Body of pancreas (tissue), 4 donors: ENCODE data around the gene CHRNB4. TPM values are rescaled to one million over a fixed set of nuclear protein-coding genes. Genes with fewer than 3 reads are reported as not detected.

Experiments
- ATAC-seq: fragments of 150-250 bp; one replicate; pipeline ENCODE4 v1.9.1; 2016
- DNase-seq, 4 donors: peaks; one replicate each; pipeline ENCODE4 v3.0.0-alpha.2; 2019
- H3K27ac ChIP-seq, 4 donors: fragments of 200-600 bp; sonication (generic); 1 replicate in 3 of 4; 2 replicates in 1 of 4; pipeline versions ENCODE4 v1.5.1 to v1.6.1; 2016 to 2019; ENCODE audit warnings: mild to moderate bottlenecking in 1 of 4, mixed read lengths in 1 of 4, moderate library complexity in 1 of 4
- H3K27me3 ChIP-seq, 2 donors: fragments of 200-600 bp; sonication (generic); one replicate each; pipeline ENCODE4 v1.6.0; 2016; ENCODE audit warnings: mild to moderate bottlenecking in 1 of 2
- H3K36me3 ChIP-seq, 2 donors: fragments of 200-600 bp; sonication (generic); replicated peaks in 1 of 2; 2 replicates each; pipeline ENCODE4 v1.5.1; 2016; ENCODE audit warnings: low read depth in 2 of 2; ENCODE audit not compliant: insufficient read depth in 1 of 2
- H3K4me1 ChIP-seq: fragments of 200-600 bp; sonication (generic); one replicate; pipeline ENCODE4 v1.6.0; 2016
- H3K4me3 ChIP-seq, 2 donors: fragments of 200-600 bp; sonication (generic); 1 replicate in 1 of 2; 2 replicates in 1 of 2; pipeline ENCODE4 v1.5.1; 2016 to 2019
- H3K9me3 ChIP-seq, 3 donors: fragments of 200-600 bp; sonication (generic); 1 replicate in 2 of 3; 2 replicates in 1 of 3; pipeline ENCODE4 v1.5.1; 2016
- CTCF ChIP-seq, 7 experiments: fragments of 450-650 bp in 4 of 7; fragments of 200-600 bp in 3 of 7; sonication (generic) in 3 of 7; IDR thresholded peaks; one replicate each; pipeline ENCODE4 v1.5.1; 2016 to 2019; ENCODE audit warnings: antibody characterized with exemption in 7 of 7
- POLR2A ChIP-seq, 3 donors: fragments of 450-650 bp; IDR thresholded peaks; one replicate each; pipeline ENCODE4 v1.6.1; 2016; ENCODE audit warnings: antibody characterized with exemption in 3 of 3, mild to moderate bottlenecking in 2 of 3
- WGBS, 2 donors: methylation state at CpG; one replicate each; pipeline ENCODE4 v1.1.5; 2017; 5-methylcytosine and 5-hydroxymethylcytosine counted together
- intact Hi-C: fragments of 100-400 bp; cut with DNase I; formaldehyde crosslinking; loops from one replicate; pipeline ENCODE4 v1.15.1; 2023
- total RNA-seq, 2 donors: library from RNA; depleted of rRNA; stranded (reverse); fragments of >200 nt; gene quantifications; one replicate each; pipeline ENCODE4 v1.1.0, GENCODE V29; 2016

Gene CHRNB4
- total RNA-seq, 2 donors from 2014 or later = not detected

GRCh38 chr15:78636378-78636859 lies 4.6 kb downstream of the CHRNB4 start:
- no peak for ATAC-seq
- H3K4me1 ChIP-seq = peaks cover 12% of the 10 kb centered on the region
- intact Hi-C loops = no loop called here
- no peaks in the 10 kb centered on the region for H3K27me3 ChIP-seq
- WGBS, 2 donors = 75 to 80% methylated on average over 2 of the region's 2 CpGs
- H3K9me3 ChIP-seq = peaks cover 0 to 4% (median 0%) of the 10 kb centered on the region in 3 donors
- H3K27ac ChIP-seq = no peak overlapping the region
- no peak overlapping the region for H3K4me3 ChIP-seq
- TF ChIP-seq POLR2A (IDR thresholded peaks at IDR 0.05) = no peak
- no peak for TF ChIP-seq CTCF (IDR thresholded peaks at IDR 0.05)
- DNase-seq = no peak
- H3K36me3 ChIP-seq = no peaks in the 10 kb centered on the region

GRCh38 chr15:78635346-78635745 lies 5.7 kb downstream of the CHRNB4 start:
- Histone ChIP-seq H3K27me3 (no peaks in the 10 kb centered on the region), H3K27ac (no peak overlapping the region), H3K4me1 (peaks cover 2% of the 10 kb centered on the region), H3K4me3 (no peak overlapping the region), H3K9me3 (peaks cover 0 to 4% (median 0%) of the 10 kb centered on the region in 3 donors), H3K36me3 (no peaks in the 10 kb centered on the region)
- no peak for TF ChIP-seq POLR2A (IDR thresholded peaks at IDR 0.05)
- intact Hi-C loops = no loop called here
- no peak for ATAC-seq
- no peak for DNase-seq
- WGBS, 2 donors = 69 to 76% methylated on average over 4 to 10 of the region's 10 CpGs

GRCh38 chr15:78634210-78635145 lies 6.5 kb downstream of the CHRNB4 start:
- Histone ChIP-seq H3K36me3 (no peaks in the 10 kb centered on the region), H3K4me1 (no peaks in the 10 kb centered on the region), H3K4me3 (no peak overlapping the region), H3K27me3 (no peaks in the 10 kb centered on the region), H3K9me3 (peaks cover 0 to 4% (median 0%) of the 10 kb centered on the region in 3 donors), H3K27ac (no peak overlapping the region)
- WGBS, 2 donors = 74 to 93% methylated on average over 1 to 12 of the region's 12 CpGs
- intact Hi-C loops = no loop called here
- DNase-seq = no peak
- TF ChIP-seq CTCF (IDR thresholded peaks at IDR 0.05) (no peak), POLR2A (IDR thresholded peaks at IDR 0.05) (no peak)
- ATAC-seq = no peak

GRCh38 chr15:78633348-78633747 lies 7.7 kb downstream of the CHRNB4 start:
- Histone ChIP-seq H3K27ac (no peak overlapping the region), H3K9me3 (peaks cover 0 to 4% (median 0%) of the 10 kb centered on the region in 3 donors), H3K36me3 (no peaks in the 10 kb centered on the region), H3K4me3 (no peak overlapping the region), H3K27me3 (no peaks in the 10 kb centered on the region), H3K4me1 (no peaks in the 10 kb centered on the region)
- DNase-seq (no peak), ATAC-seq (no peak)
- intact Hi-C loops = no loop called here
- TF ChIP-seq POLR2A (IDR thresholded peaks at IDR 0.05) = no peak
- no peak for TF ChIP-seq CTCF (IDR thresholded peaks at IDR 0.05)
- 86 to 91% methylated on average over 2 of the region's 2 CpGs for WGBS, 2 donors

- 79 to 94% methylated on average over 1 to 9 of the region's 9 CpGs for WGBS, 2 donors
- H3K36me3 ChIP-seq = no peaks in the 10 kb centered on the region
- no peaks in the 10 kb centered on the region for H3K4me1 ChIP-seq
- peaks cover 0 to 4% (median 0%) of the 10 kb centered on the region in 3 donors for H3K9me3 ChIP-seq
- ATAC-seq (no peak), DNase-seq (no peak)
- no peaks in the 10 kb centered on the region for H3K27me3 ChIP-seq
- TF ChIP-seq CTCF (IDR thresholded peaks at IDR 0.05) = no peak
- TF ChIP-seq POLR2A (IDR thresholded peaks at IDR 0.05) = no peak
- H3K4me3 ChIP-seq = no peak overlapping the region
- intact Hi-C loops = no loop called here
- H3K27ac ChIP-seq = no peak overlapping the region
Observed at GRCh38 chr15:78630886-78631633, 9.9 kb downstream of the CHRNB4 start.
